NCI-H1105 treated with DMSO at 0.1 percent for 48 hours (cell line): ENCODE results near the gene LIN37.

Experiments
- DNase-seq: peaks from one replicate; lab custom pipeline; 2025; lab: John Stamatoyannopoulos, UW

Gene LIN37

GRCh38 chr19:35748106-35749020, at the start of gene LIN37:
TSS of gene LIN37 (plus strand) at chr19:35748576. CDS start at chr19:35748725, 149 bp downstream.
- peak; percentile 99 for DNase-seq

DNA sequence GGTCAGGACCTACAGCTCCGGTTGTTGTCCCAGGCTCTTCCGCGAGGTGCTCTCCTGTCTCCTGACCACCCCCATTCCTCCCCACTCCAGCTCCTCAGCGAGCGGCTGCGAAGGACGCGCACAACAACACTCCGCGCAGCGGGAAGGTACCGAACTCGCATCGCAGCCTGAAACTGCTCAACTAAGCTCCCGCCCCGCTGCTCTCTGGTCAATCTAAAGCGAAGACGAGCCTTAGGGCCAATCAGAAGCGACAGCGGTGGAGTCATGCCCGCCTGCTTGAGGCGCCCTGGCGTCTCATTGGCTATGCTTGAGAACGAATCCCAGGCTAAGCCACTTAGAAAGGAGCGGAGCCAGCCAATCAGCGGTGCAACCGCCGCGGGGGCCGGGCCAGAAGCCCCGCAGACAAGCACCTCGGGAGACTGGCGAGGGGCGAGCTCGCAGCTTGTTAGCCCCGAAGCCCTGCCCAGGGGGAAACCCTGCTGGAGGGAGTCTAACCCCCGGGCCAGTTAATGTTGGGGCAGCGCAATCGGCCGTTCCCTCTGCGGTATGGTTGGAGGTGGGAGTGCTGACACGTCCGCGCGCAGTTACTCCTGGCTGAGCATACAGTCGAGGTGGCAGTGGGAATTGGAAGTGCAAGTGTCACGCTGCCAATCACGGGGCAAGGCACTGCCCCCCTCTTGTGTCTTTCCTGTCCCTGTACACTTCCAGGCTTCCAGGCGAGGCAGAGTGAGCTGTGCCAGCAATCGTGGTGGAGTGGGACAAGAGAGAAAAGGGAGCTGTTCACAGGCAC, 46.0 kb upstream of the LIN37 start:
- peak; percentile 99 for DNase-seq

DNA sequence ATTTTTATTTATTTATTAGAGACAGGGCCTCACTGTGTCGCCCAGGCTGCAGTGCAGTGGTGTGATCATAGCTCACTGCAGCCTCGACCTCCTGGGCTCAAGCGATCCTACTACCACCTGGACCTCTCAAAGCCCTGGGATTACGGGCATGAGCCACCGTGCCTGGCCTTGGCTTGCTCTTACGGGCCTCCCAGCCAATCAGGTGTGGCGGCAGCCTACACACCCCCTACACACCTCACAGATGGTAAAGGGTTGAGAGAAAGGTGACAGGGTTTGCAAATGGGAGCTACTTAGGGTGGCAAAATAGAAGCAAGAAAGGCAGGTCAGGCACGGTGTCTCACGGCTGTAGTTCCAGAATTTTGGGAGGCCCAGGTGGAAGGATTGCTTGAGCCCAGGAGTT, 45.0 kb upstream of the LIN37 start:
- no peak for DNase-seq

DNA sequence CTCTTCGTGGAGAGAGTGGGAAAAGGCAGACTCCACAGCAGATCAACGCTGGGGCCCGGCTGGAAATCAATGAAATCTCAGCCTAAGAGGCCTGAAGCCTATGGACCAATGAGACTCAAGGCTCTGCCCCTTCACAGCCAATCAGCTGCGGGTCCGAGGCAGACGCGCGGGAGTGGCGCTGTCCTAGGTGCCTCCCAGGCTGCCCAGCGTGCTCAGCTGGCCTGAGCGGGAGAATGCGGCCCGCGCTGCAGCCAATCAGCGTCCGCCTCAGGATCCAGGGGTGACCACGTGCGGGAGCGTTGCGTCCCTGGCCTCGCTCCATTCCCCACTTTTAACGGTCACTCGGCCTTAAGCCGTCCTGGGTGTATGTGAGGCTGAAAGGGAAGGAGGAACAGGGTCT, 44.2 kb upstream of the LIN37 start, which contains the start of gene ZBTB32:
TSS of gene ZBTB32 (plus strand) at position 341 of the 400 bp plus-strand sequence. CDS start 10,069 bp downstream, outside the sequence.
- no peak for DNase-seq

DNA sequence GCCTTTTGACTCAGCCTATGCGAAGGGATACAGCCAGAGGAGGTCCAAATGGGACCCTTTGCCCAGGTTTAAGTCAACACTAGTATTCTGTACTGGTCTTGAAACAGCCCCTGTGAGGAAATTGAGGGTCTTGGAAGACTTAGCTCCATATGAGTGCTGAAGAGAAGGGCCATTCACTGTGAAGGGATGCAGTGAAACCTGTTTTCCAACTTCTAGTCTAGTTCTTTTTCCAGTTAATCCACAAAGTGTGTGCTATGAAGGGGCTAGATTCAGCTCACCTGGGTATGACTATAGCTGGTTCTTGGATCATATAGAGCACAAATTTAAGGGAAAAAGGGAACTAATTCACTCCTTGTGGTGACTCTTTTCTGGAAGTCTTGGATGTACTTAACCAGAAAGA, 40.0 kb upstream of the LIN37 start:
- DNase-seq, result no peak

DNA sequence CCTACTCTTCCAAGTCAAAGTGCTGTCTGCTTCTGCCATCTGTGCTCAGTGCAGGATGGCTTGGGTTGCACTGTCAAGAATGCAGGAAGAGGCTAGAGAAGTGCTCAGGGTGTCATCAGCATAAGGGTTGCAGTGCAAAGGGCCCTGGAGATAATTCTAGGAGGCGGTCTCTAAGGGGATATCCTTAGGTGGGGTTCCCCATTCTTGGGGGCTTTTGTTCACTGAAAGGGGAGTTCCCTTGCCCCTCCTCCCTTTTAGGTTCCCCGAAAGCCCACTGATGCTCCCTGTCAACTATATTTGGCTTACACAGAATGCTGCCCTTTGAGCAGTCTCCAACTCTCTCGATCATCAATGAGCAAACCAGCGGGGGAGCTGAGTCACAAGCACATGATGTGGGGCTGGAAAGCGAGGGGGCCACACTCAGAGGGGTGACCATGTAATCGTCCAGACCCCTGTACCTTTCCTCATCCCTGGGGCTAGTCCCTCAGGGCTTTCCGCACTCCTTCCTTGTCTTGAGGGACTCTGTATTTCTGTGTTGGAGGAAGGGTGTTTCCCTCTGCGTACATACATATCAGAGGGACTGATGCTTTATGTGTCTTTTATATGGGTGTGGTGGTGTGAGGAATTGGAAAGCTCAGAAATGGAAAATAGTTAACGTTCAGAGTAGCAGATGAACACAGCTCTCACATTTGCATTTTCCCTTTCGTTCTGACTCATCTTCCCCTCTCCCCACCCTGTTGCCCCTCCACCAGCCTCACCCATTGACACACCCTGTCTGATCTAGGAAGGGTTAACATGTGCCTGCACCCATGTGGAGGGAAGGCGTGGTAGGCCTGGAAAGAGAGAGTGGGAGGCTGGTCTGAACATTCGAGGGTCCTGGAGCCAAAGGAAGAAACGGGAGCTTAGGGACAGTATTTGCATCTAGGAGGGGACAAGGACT, 37.3 kb upstream of the LIN37 start:
- no peak for DNase-seq

DNA sequence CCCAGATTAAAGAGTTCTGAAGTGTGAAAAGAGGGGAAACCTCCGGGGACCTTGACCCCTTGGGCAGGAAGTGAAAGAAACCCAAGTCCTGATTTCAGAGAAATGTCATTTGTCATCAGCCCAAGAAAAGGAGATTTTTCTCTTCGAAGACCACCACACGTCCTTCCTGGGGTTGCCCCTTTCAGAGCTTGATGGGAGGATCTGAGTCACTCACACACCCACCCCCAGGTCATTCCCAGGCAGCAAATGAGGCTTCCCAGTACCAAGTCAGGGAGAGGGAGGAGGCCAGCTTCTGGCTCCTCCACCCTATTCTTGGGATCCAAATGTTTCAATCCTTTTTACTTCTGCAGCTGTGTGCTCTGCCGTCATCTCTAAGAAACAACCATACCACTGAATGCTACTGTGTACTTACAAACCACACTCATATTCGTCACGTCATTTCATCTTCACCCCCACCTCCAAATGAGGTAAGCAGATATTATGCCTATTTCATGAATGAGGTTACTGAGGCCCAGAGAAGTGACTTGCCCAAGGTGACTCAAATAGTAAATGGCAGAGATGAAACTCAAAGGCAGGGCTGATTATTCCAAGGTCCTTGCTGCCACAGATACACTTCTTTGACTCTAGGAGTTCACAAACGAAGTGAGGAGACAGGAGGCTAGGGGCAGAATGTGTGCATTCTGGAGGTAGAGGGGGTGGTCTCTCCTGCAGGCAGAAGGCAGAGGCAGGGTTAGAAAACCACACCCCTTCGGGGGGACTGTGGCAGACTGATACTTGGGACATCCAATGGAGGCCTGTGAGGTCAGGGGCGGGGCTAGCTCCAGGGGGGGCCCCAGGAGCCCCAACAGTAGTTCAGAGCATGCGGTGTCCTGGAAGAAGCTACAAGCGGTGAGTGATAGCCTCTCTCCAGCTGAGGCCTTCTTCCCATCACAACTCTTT, 35.5 kb upstream of the LIN37 start:
- no peak for DNase-seq

- no peak for DNase-seq
These were observed 34.9 kb upstream of the LIN37 start for GRCh38 chr19:35713506-35713850.

DNA sequence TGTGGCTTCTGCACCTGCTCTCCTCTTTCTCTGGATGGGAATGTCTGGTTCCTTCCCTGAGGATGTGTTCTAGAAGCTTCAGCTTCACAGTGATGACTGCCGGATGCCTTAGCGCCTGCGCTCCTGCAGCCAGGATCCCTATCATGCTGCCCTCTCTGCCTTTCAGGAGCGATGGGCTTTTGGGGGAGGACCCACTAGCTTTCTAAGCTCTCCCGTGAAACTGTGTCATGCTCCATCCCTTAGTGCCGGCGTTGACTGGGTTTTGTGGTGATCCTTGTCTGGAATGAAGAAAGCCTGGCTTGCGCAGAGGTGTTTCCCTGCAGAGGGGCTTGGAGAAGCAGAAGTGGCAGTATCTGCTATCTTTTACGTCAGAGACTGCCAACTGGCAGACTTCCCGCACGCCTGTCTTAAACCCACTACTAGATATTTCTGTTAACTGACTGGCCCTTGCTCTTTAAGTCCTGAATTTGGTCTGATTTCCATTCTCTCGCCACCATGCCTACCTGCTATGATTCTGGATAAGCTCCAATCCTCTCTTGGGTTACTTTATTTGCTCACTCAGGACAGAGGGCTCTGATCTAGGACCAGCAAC, 34.4 kb upstream of the LIN37 start:
- no peak for DNase-seq

DNA sequence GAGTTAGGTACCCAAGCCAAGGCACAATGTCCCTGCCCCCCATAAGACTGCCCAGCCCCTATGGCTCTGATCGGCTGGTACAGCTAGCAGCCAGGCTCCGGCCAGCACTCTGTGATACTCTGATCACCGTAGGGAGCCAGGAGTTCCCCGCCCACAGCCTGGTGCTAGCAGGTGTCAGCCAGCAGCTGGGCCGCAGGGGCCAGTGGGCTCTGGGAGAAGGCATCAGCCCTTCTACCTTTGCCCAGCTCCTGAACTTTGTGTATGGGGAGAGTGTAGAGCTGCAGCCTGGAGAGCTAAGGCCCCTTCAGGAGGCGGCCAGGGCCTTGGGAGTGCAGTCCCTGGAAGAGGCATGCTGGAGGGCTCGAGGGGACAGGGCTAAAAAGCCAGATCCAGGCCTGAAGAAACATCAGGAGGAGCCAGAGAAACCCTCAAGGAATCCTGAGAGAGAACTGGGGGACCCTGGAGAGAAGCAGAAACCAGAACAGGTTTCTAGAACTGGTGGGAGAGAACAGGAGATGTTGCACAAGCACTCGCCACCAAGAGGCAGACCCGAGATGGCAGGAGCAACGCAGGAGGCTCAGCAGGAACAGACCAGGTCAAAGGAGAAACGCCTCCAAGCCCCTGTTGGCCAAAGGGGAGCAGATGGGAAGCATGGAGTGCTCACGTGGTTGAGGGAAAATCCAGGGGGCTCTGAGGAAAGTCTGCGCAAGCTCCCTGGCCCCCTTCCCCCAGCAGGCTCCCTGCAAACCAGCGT, 33.6 kb upstream of the LIN37 start:
- no peak for DNase-seq

DNA sequence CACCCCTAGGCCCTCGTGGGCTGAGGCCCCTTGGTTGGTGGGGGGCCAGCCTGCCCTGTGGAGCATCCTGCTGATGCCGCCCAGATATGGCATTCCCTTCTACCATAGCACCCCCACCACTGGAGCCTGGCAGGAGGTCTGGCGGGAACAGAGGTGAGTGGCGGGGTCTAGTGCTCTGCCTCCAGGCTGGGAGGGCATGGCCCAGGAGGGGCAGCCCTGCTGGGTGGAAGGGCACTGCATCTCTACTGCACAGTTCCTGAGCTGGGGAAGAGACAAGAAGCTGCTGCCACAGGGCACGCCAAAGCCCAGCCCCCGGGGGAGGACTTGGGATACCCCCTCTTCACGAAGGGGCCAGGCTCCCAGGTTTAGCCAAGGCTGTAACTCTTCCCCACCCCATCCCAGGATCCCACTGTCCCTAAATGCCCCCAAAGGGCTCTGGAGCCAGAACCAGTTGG, 33.0 kb upstream of the LIN37 start:
- no peak for DNase-seq

DNA sequence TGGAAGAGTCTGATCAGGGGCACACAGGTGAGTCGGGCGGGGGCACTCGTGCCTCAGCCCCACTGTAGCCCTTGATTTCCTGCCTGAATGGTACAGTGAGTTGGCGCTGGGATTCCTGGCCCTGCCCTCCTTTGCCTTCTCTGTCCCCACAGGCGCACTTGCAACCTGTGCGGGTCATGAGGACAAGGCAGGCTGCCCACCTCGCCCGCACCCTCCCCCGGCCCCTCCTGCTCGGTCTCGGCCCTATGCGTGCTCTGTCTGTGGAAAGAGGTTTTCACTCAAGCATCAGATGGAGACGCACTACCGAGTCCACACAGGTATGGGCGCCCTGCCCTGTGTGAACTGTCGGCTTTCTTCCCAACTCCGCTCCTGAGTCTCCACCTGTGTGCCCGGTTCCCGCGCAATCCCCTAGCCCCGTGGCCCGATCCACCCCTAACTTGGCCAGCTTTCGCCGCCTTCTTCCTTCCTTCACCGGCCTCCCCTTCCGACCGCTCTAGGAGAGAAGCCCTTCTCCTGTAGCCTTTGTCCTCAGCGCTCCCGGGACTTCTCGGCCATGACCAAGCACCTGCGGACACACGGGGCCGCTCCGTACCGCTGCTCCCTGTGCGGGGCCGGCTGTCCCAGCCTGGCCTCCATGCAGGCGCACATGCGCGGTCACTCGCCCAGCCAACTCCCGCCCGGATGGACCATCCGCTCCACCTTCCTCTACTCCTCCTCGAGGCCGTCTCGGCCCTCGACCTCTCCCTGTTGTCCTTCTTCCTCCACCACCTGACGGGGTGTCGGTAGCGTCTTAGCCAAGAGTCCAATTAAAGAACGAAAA, 32.2 kb upstream of the LIN37 start:
- peak; percentile 51 for DNase-seq

DNA sequence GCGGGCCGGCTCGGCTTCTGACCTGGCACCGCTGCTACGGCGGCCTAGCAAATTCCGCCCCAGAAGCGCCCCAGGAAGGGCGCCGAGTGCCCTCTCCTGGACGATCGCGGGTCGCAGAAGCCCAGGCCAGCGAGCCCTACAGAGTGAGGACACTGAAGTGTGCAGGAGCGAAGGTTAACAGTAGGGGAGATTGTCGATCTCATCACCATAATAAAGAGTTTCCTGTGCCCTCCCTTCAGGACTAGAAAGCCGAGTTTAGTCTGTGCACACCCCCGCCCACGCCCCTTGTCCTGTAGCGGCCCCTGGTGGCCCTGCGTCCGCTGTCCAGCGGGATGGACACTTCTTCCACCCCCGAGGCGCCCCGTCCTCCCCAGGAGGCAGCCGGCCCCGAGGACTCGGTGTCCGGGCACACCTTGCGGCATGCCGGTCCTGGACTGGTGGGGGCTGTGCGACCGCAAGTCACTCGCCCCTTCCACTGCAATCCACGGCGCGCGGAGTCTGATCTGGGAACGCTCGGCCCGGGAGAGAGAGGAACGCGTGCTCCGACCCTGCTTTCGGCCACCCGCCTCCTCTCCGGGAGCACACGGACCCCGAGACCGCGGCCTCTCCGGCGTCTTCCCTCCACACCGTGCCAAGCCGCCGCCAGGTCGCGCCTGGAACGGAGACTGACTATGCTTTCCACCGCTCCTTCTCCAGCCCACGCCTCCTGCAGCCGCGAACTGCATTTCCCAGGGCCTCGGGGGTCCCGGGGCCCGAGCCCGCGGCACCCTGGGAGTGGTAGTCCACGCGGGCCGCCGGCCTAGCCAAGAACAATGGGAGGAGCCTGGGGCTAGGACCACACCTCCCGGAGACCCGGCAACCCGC, 31.3 kb upstream of the LIN37 start:
- peak; percentile 95 for DNase-seq

DNA sequence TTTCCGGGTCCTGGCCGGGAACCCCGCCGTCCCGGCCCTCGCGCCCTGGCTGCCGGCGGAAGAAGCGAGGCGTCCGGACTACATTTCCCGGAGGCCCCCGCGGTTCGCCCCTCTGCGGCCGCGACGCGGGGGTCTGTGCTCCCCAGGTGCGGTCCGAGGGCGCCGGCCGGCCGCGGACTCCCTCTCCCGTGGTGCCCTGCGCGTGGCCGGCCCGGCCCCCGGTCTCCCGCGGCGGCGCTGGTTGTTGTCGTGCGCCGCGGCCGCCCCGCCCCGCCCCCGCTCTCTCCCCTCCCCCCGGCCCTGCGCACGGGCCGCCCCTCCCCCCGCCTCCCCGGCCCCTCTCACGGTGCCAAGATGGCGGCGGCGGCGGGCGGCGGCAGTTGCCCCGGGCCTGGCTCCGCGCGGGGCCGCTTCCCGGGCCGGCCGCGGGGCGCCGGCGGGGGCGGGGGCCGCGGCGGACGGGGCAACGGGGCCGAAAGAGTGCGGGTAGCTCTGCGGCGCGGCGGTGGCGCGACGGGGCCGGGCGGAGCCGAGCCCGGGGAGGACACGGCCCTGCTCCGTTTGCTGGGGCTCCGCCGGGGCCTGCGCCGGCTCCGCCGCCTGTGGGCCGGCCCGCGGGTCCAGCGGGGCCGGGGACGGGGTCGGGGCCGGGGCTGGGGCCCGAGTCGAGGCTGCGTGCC, 30.6 kb upstream of the LIN37 start, which contains the start of gene KMT2B:
TSS of gene KMT2B (plus strand) at position 339 of the 680 bp plus-strand sequence. CDS start at position 355, 16 bp downstream.
- DNase-seq, result no peak

- no peak for DNase-seq
These were observed 29.9 kb upstream of the LIN37 start for GRCh38 chr19:35718345-35719041.
